PC-9 (cell line): ENCODE results near the gene ZC3H8. TPM values are rescaled to one million over a fixed set of nuclear protein-coding genes. Genes with fewer than 3 reads are reported as not detected.

Experiments used
- BruUV-seq: library from RNA; stranded (reverse); fragments of 400-500 nt; replicated peaks from 2 replicates; lab custom pipeline; 2021; lab: Mats Ljungman, UMichigan
- CTCF ChIA-PET: fragments of 300-600 bp; sonication (Branson Sonifier 250); formaldehyde crosslinking; loops from one replicate; lab custom pipeline; 2022; ENCODE audit warnings: antibody characterized with exemption; lab: Charles Lee
- POLR2A ChIA-PET: fragments of 300-600 bp; sonication (Branson Sonifier 250); formaldehyde crosslinking; loops from one replicate; lab custom pipeline; 2022; ENCODE audit warnings: antibody characterized with exemption; ENCODE audit not compliant: unreplicated experiment; lab: Charles Lee
- DNase-seq, 2 experiments: peaks; one replicate each; pipeline versions ENCODE4 v3.0.0 to v3.0.0-alpha.2; 2015 to 2022; ENCODE audit warnings: mixed read lengths in 1 of 2
- H2AFZ ChIP-seq: fragments of 200-600 bp; sonication (generic); 2 replicates; pipeline ENCODE4 v1.8.1; 2017; ENCODE audit warnings: antibody characterized with exemption
- H3F3A ChIP-seq: fragments of 200-600 bp; sonication (generic); 2 replicates; pipeline ENCODE4 v1.8.1; 2017; ENCODE audit warnings: antibody characterized with exemption, mild to moderate bottlenecking, low read depth; ENCODE audit not compliant: insufficient read depth
- H3K27ac ChIP-seq: fragments of 200-600 bp; sonication (generic); 2 replicates; pipeline ENCODE4 v1.6.1; 2016; ENCODE audit warnings: mixed run types
- H3K27me3 ChIP-seq: fragments of 200-600 bp; sonication (generic); 2 replicates; pipeline ENCODE4 v1.6.1; 2016; ENCODE audit warnings: low read depth, mixed run types; ENCODE audit not compliant: insufficient read depth
- H3K36me3 ChIP-seq: fragments of 200-600 bp; sonication (generic); 2 replicates; pipeline ENCODE4 v1.6.1; 2016; ENCODE audit warnings: low read depth, mixed run types
- H3K4me1 ChIP-seq: fragments of 200-600 bp; sonication (generic); replicated peaks from 2 replicates; pipeline ENCODE4 v1.6.1; 2016; ENCODE audit warnings: mixed run types; ENCODE audit not compliant: insufficient read depth
- H3K4me2 ChIP-seq: fragments of 200-600 bp; sonication (generic); 2 replicates; pipeline ENCODE4 v1.6.1; 2017; ENCODE audit warnings: mixed run types
- H3K4me3 ChIP-seq: fragments of 200-600 bp; sonication (generic); 2 replicates; pipeline ENCODE4 v1.6.1; 2016; ENCODE audit warnings: mixed run types
- H3K79me2 ChIP-seq: fragments of 200-600 bp; sonication (generic); 2 replicates; pipeline ENCODE4 v1.6.1; 2017; ENCODE audit warnings: low read depth, mixed run types
- H3K9me2 ChIP-seq: fragments of 200-600 bp; sonication (generic); 2 replicates; pipeline ENCODE4 v1.8.1; 2017; ENCODE audit warnings: mild to moderate bottlenecking; ENCODE audit not compliant: insufficient read depth
- H3K9me3 ChIP-seq: fragments of 200-600 bp; sonication (generic); 2 replicates; pipeline ENCODE4 v1.8.1; 2016; ENCODE audit warnings: low read depth; ENCODE audit not compliant: insufficient read depth
- H4K20me1 ChIP-seq: fragments of 200-600 bp; sonication (generic); 2 replicates; pipeline ENCODE4 v1.8.1; 2017; ENCODE audit not compliant: insufficient read depth
- EZH2 ChIP-seq: fragments of 200-600 bp; sonication (generic); IDR thresholded peaks from 2 replicates; pipeline ENCODE4 v1.8.0; 2017; ENCODE audit warnings: antibody characterized with exemption, low read depth
- intact Hi-C: fragments of 100-400 bp; cut with micrococcal nuclease; formaldehyde crosslinking; loops from one replicate; pipeline ENCODE4 v1.10.0; 2022; ENCODE audit not compliant: unreplicated experiment
- total RNA-seq: library from RNA; stranded (reverse); gene quantifications from 2 replicates; pipeline ENCODE4 v1.2.3, GENCODE V29; 2021
- TF ChIP-seq, protein P1 (sequence below): fragments of 200-600 bp; sonication (generic); conservative IDR thresholded peaks from 2 replicates; pipeline ENCODE4 v1.6.1; 2017; ENCODE audit warnings: mixed run types, antibody characterized with exemption, mild to moderate bottlenecking, moderate library complexity

The ZC3H8 gene
- total RNA-seq, 1 experiment from 2014 or later: 8.6 TPM

DNA sequence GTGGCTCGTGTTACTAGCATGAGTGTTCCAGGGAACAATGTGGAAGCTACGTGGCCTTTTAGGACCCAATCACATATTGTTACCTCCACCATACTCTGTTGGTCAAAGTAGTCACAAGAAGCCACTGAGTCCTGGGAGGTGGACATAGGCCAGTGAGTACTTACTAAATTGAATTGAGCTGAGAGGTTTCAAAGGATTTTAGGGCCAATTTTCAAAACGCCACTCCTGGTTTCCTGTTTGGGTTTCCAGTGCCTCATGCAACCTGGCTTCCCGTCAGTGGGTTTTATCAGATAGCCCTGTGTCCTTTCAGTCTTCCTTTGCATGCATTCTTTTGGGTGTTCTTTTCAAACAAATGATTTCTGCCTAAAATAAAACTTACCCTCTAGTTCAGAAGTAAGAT is 60.4 kb downstream of the ZC3H8 start:
- no TSS peak for BruUV-seq
- no peaks in the 10 kb centered on the region for H3K9me3 ChIP-seq
- CTCF ChIA-PET: no interaction called here
- no peaks in the 10 kb centered on the region for H3K9me2 ChIP-seq
- H3K4me3 ChIP-seq: no peak overlapping the region
- no peaks in the 10 kb centered on the region for H4K20me1 ChIP-seq
- H3K27me3 ChIP-seq: no peaks in the 10 kb centered on the region
- H3K79me2 ChIP-seq: no peaks in the 10 kb centered on the region
- no peaks in the 10 kb centered on the region for H3K36me3 ChIP-seq
- no peaks in the 10 kb centered on the region for H3K4me1 ChIP-seq
- no peak overlapping the region for H3K27ac ChIP-seq
- no peak overlapping the region for H3K4me2 ChIP-seq
- no peak overlapping the region for H2AFZ ChIP-seq
- TF ChIP-seq EZH2: no peak
- TF ChIP-seq, protein P1, sequence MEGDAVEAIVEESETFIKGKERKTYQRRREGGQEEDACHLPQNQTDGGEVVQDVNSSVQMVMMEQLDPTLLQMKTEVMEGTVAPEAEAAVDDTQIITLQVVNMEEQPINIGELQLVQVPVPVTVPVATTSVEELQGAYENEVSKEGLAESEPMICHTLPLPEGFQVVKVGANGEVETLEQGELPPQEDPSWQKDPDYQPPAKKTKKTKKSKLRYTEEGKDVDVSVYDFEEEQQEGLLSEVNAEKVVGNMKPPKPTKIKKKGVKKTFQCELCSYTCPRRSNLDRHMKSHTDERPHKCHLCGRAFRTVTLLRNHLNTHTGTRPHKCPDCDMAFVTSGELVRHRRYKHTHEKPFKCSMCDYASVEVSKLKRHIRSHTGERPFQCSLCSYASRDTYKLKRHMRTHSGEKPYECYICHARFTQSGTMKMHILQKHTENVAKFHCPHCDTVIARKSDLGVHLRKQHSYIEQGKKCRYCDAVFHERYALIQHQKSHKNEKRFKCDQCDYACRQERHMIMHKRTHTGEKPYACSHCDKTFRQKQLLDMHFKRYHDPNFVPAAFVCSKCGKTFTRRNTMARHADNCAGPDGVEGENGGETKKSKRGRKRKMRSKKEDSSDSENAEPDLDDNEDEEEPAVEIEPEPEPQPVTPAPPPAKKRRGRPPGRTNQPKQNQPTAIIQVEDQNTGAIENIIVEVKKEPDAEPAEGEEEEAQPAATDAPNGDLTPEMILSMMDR: no peak
- DNase-seq: no peak
- H3F3A ChIP-seq: no peaks in the 10 kb centered on the region
- POLR2A ChIA-PET: no interaction called here
- intact Hi-C loops: no loop called here

DNA sequence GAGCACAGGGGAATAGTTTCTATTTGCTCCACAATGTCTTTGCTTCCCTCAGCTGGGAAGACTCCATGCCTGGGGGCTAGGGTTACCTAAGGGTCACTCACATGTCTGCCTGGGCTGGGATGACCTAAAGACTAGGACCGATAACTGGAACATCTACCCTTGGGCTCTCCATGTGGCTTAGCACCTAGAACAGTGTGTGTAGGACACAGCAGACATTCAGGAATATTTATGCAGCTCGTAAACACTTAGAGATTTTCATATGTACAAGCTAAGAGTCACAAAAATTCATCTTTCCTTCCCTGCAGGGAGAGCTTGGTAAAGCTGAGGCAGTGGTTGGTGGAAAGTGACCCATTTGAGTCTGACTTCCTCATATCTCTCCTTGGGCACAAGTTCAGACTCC is 60.8 kb downstream of the ZC3H8 start:
- TF ChIP-seq, protein P1: no peak
- TF ChIP-seq EZH2: no peak
- BruUV-seq: no TSS peak
- no peak overlapping the region for H3K4me2 ChIP-seq

DNA sequence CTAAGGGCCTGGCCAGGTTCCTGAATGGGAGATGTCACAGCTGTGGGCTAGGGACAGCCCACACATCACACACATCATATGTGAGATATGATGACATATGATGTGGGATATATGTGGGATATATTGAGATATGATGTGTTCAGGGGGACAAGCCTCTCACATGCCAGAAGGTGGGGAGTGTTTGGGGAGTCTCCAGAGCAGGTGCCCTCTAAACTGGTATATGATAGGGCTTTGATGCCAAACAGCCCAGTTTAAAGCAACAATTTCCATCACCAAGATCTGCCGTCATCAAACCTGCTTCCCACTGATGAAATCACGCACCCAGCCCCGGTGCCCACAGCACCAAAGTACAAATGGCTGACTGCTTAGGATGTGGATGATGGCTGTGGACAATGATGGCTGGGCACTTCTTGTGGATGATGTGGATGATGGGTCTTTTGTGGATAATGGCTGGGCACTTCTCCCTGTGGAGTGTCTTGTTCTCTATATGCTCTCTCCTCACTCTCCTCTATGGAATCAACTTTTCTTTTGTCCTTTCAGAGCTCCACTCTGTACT is 65.8 kb downstream of the ZC3H8 start:
- H3K27ac ChIP-seq: no peak overlapping the region
- ChIA-PET CTCF (no interaction called here), POLR2A (no interaction called here)
- no peak overlapping the region for H3K4me2 ChIP-seq
- no peak overlapping the region for H3K4me3 ChIP-seq
- H4K20me1 ChIP-seq: no peaks in the 10 kb centered on the region
- no peaks in the 10 kb centered on the region for H3F3A ChIP-seq
- no peaks in the 10 kb centered on the region for H3K27me3 ChIP-seq
- H3K79me2 ChIP-seq: no peaks in the 10 kb centered on the region
- intact Hi-C loops: no loop called here
- DNase-seq: no peak
- no peaks in the 10 kb centered on the region for H3K36me3 ChIP-seq
- H3K9me3 ChIP-seq: no peaks in the 10 kb centered on the region
- no peaks in the 10 kb centered on the region for H3K4me1 ChIP-seq
- TF ChIP-seq, protein P1: no peak
- no peak for TF ChIP-seq EZH2
- no peak overlapping the region for H2AFZ ChIP-seq
- no peaks in the 10 kb centered on the region for H3K9me2 ChIP-seq
- BruUV-seq: no TSS peak

More for the DNA sequence above, 60.8 kb downstream of the ZC3H8 start:
- no peaks in the 10 kb centered on the region for H3K9me3 ChIP-seq
- intact Hi-C loops: no loop called here
- ChIA-PET CTCF (no interaction called here), POLR2A (no interaction called here)
- no peaks in the 10 kb centered on the region for H4K20me1 ChIP-seq
- H3K79me2 ChIP-seq: no peaks in the 10 kb centered on the region
- H3F3A ChIP-seq: no peaks in the 10 kb centered on the region
- H3K4me1 ChIP-seq: no peaks in the 10 kb centered on the region
- H2AFZ ChIP-seq: no peak overlapping the region
- H3K27ac ChIP-seq: no peak overlapping the region
- no peak for DNase-seq
- no peaks in the 10 kb centered on the region for H3K27me3 ChIP-seq
- no peaks in the 10 kb centered on the region for H3K9me2 ChIP-seq
- no peaks in the 10 kb centered on the region for H3K36me3 ChIP-seq
- no peak overlapping the region for H3K4me3 ChIP-seq
